ENCODE results near the gene ASIC3.

DNA sequence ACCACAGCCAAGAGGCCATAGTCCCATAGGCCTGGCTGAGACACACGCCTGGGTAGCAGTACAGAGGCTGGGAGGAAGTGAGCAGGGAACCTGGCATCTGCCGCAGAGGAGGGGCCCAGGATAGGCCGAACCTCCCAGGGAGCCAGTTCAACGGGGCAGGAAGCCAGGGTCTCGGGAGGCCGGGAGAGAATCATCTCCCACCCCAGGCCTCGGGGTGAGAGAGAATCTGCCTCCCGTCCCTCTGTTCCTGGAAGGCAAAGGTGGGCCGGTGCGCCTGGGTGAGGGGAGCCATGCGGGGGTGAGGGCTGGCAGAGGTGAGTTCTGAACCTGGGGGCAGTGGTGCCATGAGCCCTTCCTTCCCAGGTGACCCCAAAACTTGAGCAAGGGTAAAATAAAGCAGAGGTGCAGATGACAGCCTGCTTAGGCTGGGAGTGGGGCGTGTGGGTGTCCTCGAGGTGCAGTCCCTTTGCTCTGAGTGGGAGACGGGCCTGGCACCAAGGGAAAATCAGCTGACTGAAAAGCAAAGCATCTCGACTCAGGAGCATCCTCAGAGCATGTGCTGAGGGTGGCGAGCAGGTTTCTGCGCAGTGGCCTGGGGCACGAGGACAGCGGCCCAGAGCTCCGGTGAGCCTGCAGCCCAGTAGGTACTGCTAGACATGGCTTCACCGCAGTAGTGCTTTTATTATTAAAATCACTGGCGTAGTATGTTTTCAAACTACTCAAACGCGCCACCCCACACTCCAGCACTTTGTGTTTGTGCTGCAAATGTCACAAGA is 53.5 kb downstream of the ASIC3 start:
- TF ChIP-seq, protein P1, sequence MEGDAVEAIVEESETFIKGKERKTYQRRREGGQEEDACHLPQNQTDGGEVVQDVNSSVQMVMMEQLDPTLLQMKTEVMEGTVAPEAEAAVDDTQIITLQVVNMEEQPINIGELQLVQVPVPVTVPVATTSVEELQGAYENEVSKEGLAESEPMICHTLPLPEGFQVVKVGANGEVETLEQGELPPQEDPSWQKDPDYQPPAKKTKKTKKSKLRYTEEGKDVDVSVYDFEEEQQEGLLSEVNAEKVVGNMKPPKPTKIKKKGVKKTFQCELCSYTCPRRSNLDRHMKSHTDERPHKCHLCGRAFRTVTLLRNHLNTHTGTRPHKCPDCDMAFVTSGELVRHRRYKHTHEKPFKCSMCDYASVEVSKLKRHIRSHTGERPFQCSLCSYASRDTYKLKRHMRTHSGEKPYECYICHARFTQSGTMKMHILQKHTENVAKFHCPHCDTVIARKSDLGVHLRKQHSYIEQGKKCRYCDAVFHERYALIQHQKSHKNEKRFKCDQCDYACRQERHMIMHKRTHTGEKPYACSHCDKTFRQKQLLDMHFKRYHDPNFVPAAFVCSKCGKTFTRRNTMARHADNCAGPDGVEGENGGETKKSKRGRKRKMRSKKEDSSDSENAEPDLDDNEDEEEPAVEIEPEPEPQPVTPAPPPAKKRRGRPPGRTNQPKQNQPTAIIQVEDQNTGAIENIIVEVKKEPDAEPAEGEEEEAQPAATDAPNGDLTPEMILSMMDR (IDR thresholded peaks at IDR 0.05) = no peak
- TF ChIP-seq POLR2A (IDR thresholded peaks at IDR 0.05) (no peak), POLR2AphosphoS5 (IDR thresholded peaks at IDR 0.05) (no peak)

Measured in prostate gland (tissue), 2 donors.